GM12865 (cell line): ENCODE measurements around the gene ZNF81.
"Not testable (repeated sequence)": the region's sequence is repeated elsewhere in the genome, so short reads cannot be mapped to it uniquely, and the experiment has no call there.

ENCODE experiments used
- DNase-seq: peaks from one replicate; pipeline ENCODE4 v3.0.0; 2010; ENCODE audit warnings: low read depth
- H3K4me3 ChIP-seq: 2 replicates; pipeline ENCODE4 v1.5.1; 2011; ENCODE audit warnings: mild to moderate bottlenecking, low read depth, low read length, control low read depth
- TF ChIP-seq, protein P1 (sequence below): IDR thresholded peaks from 2 replicates; pipeline ENCODE4 v1.5.1; 2011; ENCODE audit warnings: low read length, control low read depth, low read depth, inconsistent platforms; ENCODE audit not compliant: insufficient read depth; ENCODE audit errors: missing control alignments

The ZNF81 gene

GRCh38 chrX:47958761-47959342 is 122.2 kb downstream of the ZNF81 start:
- DNase-seq: no peak
- TF ChIP-seq, protein P1, sequence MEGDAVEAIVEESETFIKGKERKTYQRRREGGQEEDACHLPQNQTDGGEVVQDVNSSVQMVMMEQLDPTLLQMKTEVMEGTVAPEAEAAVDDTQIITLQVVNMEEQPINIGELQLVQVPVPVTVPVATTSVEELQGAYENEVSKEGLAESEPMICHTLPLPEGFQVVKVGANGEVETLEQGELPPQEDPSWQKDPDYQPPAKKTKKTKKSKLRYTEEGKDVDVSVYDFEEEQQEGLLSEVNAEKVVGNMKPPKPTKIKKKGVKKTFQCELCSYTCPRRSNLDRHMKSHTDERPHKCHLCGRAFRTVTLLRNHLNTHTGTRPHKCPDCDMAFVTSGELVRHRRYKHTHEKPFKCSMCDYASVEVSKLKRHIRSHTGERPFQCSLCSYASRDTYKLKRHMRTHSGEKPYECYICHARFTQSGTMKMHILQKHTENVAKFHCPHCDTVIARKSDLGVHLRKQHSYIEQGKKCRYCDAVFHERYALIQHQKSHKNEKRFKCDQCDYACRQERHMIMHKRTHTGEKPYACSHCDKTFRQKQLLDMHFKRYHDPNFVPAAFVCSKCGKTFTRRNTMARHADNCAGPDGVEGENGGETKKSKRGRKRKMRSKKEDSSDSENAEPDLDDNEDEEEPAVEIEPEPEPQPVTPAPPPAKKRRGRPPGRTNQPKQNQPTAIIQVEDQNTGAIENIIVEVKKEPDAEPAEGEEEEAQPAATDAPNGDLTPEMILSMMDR: peak; percentile 0
- no peak overlapping the region for H3K4me3 ChIP-seq

- DNase-seq: no peak
- TF ChIP-seq, protein P1: no peak
- no peak overlapping the region for H3K4me3 ChIP-seq
Observed at GRCh38 chrX:47960406-47960805, 123.7 kb downstream of the ZNF81 start.

- not testable (repeated sequence) for DNase-seq, H3K4me3 ChIP-seq
Observed at GRCh38 chrX:47961830-47962229, 125.1 kb downstream of the ZNF81 start.

DNA sequence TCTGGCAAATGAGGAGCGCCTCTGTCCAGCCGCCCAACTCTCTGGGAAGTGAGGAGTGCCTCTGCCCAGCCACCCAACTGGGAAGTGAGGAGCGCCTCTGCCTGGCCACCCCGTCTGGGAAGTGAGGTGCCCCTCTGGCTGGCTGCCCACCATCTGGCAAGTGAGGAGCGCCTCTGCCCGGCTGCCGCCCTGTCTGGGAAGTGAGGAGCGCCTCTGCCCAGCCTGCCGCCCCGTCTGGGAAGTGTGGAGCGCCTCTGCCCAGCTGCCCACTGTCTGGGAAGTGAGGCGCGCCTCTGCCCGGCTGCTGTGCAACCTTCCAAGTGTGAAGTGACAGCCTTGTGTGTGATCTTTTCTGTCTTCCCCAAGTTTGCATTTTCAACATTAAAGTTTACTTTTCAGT is 128.8 kb downstream of the ZNF81 start:
- H3K4me3 ChIP-seq: not testable (repeated sequence)

More for the DNA sequence above, 128.8 kb downstream of the ZNF81 start:
- not testable (repeated sequence) for DNase-seq
